Panc1 (cell line): ENCODE results near the gene SYNE1. TPM values are rescaled to one million over a fixed set of nuclear protein-coding genes. Genes with fewer than 3 reads are reported as not detected.
A peak's percentile ranks its signal among the peaks of the same experiment; 100 is the strongest.

Experiments
- ATAC-seq: fragments of 200-7000 bp; cut with Tn5 transposase; 2 replicates; pipeline ENCODE4 v1.9.1; 2020; ENCODE audit warnings: mild to moderate bottlenecking, moderate library complexity
- BruUV-seq: library from RNA; stranded (reverse); fragments of 400-500 nt; replicated peaks from 2 replicates; lab custom pipeline; 2021; lab: Mats Ljungman, UMichigan
- CTCF ChIA-PET: fragments of 300-600 bp; sonication (Branson Sonifier 250); formaldehyde crosslinking; loops from one replicate; lab custom pipeline; 2022; ENCODE audit warnings: antibody characterized with exemption; lab: Charles Lee
- POLR2A ChIA-PET: fragments of 300-600 bp; sonication (Branson Sonifier 250); formaldehyde crosslinking; loops from one replicate; lab custom pipeline; 2022; ENCODE audit warnings: antibody characterized with exemption; lab: Charles Lee
- DNase-seq: peaks from one replicate; pipeline ENCODE4 v3.0.0-alpha.2; 2010; ENCODE audit warnings: low read depth, low spot score
- H3K27ac ChIP-seq: 2 replicates; pipeline ENCODE4 v1.5.1; 2011; ENCODE audit warnings: mild to moderate bottlenecking, low read length, inconsistent platforms
- H3K27me3 ChIP-seq: fragments of 200-500 bp; sonication (Bioruptor generic); 2 replicates; pipeline ENCODE4 v1.6.0; 2014; ENCODE audit warnings: low read length, inconsistent platforms; ENCODE audit not compliant: control insufficient read depth, insufficient read depth
- H3K36me3 ChIP-seq: fragments of 200-500 bp; sonication (Bioruptor generic); 2 replicates; pipeline ENCODE4 v1.5.1; 2014; ENCODE audit warnings: inconsistent platforms, mild to moderate bottlenecking, low read length, moderate library complexity; ENCODE audit not compliant: control insufficient read depth, insufficient read depth
- H3K4me1 ChIP-seq: 2 replicates; pipeline ENCODE4 v1.5.1; 2011; ENCODE audit warnings: inconsistent platforms, mild to moderate bottlenecking, low read length, moderate library complexity; ENCODE audit not compliant: control insufficient read depth, insufficient read depth
- H3K4me3 ChIP-seq, 2 experiments: 2 replicates each; pipeline ENCODE4 v1.5.1; 2011 to 2012; ENCODE audit warnings: low read depth in 2 of 2, low read length in 2 of 2, mild to moderate bottlenecking in 2 of 2, inconsistent platforms in 1 of 2, moderate library complexity in 1 of 2
- H3K9me3 ChIP-seq: fragments of 200-500 bp; sonication (Bioruptor generic); 2 replicates; pipeline ENCODE4 v1.5.1; 2014; ENCODE audit warnings: low read depth, mild to moderate bottlenecking, inconsistent platforms, low read length, moderate library complexity; ENCODE audit not compliant: control insufficient read depth, insufficient read depth
- POLR2AphosphoS5 ChIP-seq: IDR thresholded peaks from 2 replicates; pipeline ENCODE4 v1.6.1; 2012; ENCODE audit warnings: mild to moderate bottlenecking, low read depth, low read length, moderate library complexity
- SIN3A ChIP-seq: IDR thresholded peaks from 2 replicates; pipeline ENCODE4 v1.6.1; 2012; ENCODE audit warnings: low read depth, mild to moderate bottlenecking, low read length, moderate library complexity, borderline replicate concordance; ENCODE audit not compliant: insufficient read depth
- TCF7L2 ChIP-seq: IDR thresholded peaks from 2 replicates; pipeline ENCODE4 v1.6.1; 2011; ENCODE audit warnings: mild to moderate bottlenecking, low read depth, low read length, inconsistent platforms
- in situ Hi-C: cut with HindIII; loops from 2 replicates; pipeline ENCODE4 v1.10.0; 2016; ENCODE audit warnings: low sequenced_read_pairs, low pct_unique_long_range_greater_than_20kb
- intact Hi-C: fragments of 100-400 bp; cut with micrococcal nuclease; formaldehyde crosslinking; loops from one replicate; pipeline ENCODE4 v1.10.0; 2022; ENCODE audit not compliant: unreplicated experiment
- total RNA-seq: library from RNA; stranded (reverse); gene quantifications from one replicate; pipeline ENCODE4 v1.2.1, GENCODE V29; 2021; ENCODE audit not compliant: unreplicated experiment
- TF ChIP-seq, protein P1 (sequence below), 2 experiments: IDR thresholded peaks; 2 replicates each; pipeline ENCODE4 v1.6.1; 2011 to 2012; ENCODE audit warnings: low read depth in 2 of 2, control low read depth in 1 of 2, low read length in 1 of 2, mild to moderate bottlenecking in 1 of 2, moderate library complexity in 1 of 2; ENCODE audit not compliant: insufficient read depth in 1 of 2
- TF ChIP-seq, protein P2 (sequence below): fragments of 450-650 bp; IDR thresholded peaks from 2 replicates; pipeline ENCODE4 v1.5.1; 2017; ENCODE audit warnings: mild to moderate bottlenecking

The SYNE1 gene
- total RNA-seq, 1 experiment from 2014 or later: 3.2 TPM

DNA sequence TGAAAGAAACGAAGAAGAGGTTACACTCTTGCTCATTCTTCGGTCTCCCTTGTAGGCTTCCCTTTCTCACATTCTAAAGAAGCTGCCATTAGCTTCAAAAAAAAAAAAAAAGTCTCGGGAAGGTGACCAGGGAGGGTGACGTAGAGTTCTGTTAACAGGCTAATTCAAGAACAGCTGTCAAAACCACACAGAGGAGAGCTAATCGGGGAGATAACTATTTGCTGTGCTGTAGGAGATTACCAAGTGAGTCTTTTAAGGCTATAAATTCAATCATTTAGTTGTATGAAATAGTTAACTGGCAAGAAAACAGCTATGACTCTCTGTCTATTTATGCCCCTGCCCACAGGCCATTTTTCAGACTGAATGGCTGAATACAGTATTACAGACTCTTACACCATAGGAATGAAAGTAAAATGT, 256.8 kb downstream of the SYNE1 start:
- ATAC-seq: peak; percentile 69
- no peak for TF ChIP-seq TCF7L2
- TF ChIP-seq POLR2AphosphoS5: no peak
- no peak for TF ChIP-seq SIN3A
- TF ChIP-seq, protein P1, sequence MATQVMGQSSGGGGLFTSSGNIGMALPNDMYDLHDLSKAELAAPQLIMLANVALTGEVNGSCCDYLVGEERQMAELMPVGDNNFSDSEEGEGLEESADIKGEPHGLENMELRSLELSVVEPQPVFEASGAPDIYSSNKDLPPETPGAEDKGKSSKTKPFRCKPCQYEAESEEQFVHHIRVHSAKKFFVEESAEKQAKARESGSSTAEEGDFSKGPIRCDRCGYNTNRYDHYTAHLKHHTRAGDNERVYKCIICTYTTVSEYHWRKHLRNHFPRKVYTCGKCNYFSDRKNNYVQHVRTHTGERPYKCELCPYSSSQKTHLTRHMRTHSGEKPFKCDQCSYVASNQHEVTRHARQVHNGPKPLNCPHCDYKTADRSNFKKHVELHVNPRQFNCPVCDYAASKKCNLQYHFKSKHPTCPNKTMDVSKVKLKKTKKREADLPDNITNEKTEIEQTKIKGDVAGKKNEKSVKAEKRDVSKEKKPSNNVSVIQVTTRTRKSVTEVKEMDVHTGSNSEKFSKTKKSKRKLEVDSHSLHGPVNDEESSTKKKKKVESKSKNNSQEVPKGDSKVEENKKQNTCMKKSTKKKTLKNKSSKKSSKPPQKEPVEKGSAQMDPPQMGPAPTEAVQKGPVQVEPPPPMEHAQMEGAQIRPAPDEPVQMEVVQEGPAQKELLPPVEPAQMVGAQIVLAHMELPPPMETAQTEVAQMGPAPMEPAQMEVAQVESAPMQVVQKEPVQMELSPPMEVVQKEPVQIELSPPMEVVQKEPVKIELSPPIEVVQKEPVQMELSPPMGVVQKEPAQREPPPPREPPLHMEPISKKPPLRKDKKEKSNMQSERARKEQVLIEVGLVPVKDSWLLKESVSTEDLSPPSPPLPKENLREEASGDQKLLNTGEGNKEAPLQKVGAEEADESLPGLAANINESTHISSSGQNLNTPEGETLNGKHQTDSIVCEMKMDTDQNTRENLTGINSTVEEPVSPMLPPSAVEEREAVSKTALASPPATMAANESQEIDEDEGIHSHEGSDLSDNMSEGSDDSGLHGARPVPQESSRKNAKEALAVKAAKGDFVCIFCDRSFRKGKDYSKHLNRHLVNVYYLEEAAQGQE (IDR thresholded peaks at IDR 0.05; ENCODE audit: insufficient read depth in 1 of 2, low read depth in 2 of 2, low read length in 1 of 2): no peak
- TF ChIP-seq, protein P2, sequence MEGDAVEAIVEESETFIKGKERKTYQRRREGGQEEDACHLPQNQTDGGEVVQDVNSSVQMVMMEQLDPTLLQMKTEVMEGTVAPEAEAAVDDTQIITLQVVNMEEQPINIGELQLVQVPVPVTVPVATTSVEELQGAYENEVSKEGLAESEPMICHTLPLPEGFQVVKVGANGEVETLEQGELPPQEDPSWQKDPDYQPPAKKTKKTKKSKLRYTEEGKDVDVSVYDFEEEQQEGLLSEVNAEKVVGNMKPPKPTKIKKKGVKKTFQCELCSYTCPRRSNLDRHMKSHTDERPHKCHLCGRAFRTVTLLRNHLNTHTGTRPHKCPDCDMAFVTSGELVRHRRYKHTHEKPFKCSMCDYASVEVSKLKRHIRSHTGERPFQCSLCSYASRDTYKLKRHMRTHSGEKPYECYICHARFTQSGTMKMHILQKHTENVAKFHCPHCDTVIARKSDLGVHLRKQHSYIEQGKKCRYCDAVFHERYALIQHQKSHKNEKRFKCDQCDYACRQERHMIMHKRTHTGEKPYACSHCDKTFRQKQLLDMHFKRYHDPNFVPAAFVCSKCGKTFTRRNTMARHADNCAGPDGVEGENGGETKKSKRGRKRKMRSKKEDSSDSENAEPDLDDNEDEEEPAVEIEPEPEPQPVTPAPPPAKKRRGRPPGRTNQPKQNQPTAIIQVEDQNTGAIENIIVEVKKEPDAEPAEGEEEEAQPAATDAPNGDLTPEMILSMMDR: no peak
- no peak for DNase-seq
- H3K27me3 ChIP-seq: no peaks in the 10 kb centered on the region
- TSS peak; percentile 89 for BruUV-seq
- ChIA-PET POLR2A (no interaction called here), CTCF (no interaction called here)
- in situ Hi-C loops: no loop called here
- no peaks in the 10 kb centered on the region for H3K36me3 ChIP-seq
- intact Hi-C loops: no loop called here
- peak overlapping the region; percentile 61 for H3K27ac ChIP-seq
- H3K4me3 ChIP-seq: peak overlapping the region; percentile 37 to 70
- no peaks in the 10 kb centered on the region for H3K9me3 ChIP-seq
- peaks cover 10% of the 10 kb centered on the region; the same call in 1 of the 2 replicates for H3K4me1 ChIP-seq

DNA sequence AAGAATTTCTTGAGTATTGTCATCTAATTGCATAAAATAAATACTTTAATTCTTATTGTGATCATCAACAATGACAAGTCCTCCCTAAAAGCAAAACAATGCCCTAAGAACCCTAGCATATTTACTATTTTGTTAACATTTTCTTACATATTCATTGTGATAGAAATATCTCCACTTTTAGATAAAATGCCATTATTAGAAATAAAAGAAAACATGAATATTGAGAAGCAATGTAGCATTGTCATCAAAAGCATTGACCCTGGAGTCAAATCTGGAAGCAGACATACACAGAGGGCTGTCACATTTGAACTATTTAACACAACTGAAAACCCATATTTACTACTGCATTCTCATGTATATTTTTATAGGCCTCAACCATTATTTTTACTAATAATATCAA, 257.7 kb downstream of the SYNE1 start:
- no peaks in the 10 kb centered on the region for H3K9me3 ChIP-seq
- CTCF ChIA-PET: no interaction called here
- H3K27me3 ChIP-seq: no peaks in the 10 kb centered on the region
- DNase-seq (no peak), ATAC-seq (no peak)
- POLR2A ChIA-PET: no interaction called here
- in situ Hi-C loops (no loop called here), intact Hi-C loops (no loop called here)
- H3K4me3 ChIP-seq: peak overlapping the region; percentile 16 to 37; a peak in 2 of 4 replicates
- H3K36me3 ChIP-seq: no peaks in the 10 kb centered on the region
- TF ChIP-seq, protein P2: no peak
- no peak for TF ChIP-seq POLR2AphosphoS5
- H3K4me1 ChIP-seq: peaks cover 10% of the 10 kb centered on the region; the same call in 1 of the 2 replicates
- H3K27ac ChIP-seq: no peak overlapping the region
- BruUV-seq: no TSS peak
